Suprapubic skin (tissue), 3 donors: ENCODE measurements around the gene PPM1H.

Source experiments
- POLR2A ChIP-seq, 2 donors: fragments of 450-650 bp; IDR thresholded peaks; one replicate each; pipeline ENCODE4 v1.6.1; 2017; ENCODE audit warnings: antibody characterized with exemption in 2 of 2, mild to moderate bottlenecking in 2 of 2, moderate library complexity in 2 of 2
- TF ChIP-seq, protein P1 (sequence below), 2 donors: fragments of 200-600 bp in 1 of 2; fragments of 450-650 bp in 1 of 2; sonication (generic) in 1 of 2; IDR thresholded peaks; one replicate each; pipeline ENCODE4 v1.5.1; 2016 to 2019; ENCODE audit warnings: antibody characterized with exemption in 2 of 2, mild to moderate bottlenecking in 1 of 2, moderate library complexity in 1 of 2

DNA sequence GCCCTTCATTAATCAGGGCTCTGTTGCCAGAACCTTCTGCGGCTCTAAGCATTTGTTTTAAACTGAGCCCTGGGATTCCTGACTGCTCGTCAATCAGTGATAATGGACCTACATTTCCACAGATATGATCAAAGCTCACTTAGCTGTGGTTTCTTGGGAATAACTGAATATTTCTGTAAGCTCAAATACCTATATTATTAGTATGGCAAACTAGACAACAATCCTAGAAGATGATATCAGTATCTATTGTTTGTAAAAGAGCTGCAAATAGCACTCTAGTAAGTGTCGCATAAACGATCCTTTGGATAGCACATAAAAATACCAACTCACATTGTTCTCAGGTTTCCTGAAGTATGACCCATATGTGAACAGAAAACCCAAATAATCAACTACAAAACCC, 150.4 kb downstream of the PPM1H start:
- TF ChIP-seq POLR2A (IDR thresholded peaks at IDR 0.05) = no peak
- TF ChIP-seq, protein P1, sequence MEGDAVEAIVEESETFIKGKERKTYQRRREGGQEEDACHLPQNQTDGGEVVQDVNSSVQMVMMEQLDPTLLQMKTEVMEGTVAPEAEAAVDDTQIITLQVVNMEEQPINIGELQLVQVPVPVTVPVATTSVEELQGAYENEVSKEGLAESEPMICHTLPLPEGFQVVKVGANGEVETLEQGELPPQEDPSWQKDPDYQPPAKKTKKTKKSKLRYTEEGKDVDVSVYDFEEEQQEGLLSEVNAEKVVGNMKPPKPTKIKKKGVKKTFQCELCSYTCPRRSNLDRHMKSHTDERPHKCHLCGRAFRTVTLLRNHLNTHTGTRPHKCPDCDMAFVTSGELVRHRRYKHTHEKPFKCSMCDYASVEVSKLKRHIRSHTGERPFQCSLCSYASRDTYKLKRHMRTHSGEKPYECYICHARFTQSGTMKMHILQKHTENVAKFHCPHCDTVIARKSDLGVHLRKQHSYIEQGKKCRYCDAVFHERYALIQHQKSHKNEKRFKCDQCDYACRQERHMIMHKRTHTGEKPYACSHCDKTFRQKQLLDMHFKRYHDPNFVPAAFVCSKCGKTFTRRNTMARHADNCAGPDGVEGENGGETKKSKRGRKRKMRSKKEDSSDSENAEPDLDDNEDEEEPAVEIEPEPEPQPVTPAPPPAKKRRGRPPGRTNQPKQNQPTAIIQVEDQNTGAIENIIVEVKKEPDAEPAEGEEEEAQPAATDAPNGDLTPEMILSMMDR (IDR thresholded peaks at IDR 0.05) = no peak
